Measurements from ENCODE around the gene RNASEL.

Gene RNASEL

DNA sequence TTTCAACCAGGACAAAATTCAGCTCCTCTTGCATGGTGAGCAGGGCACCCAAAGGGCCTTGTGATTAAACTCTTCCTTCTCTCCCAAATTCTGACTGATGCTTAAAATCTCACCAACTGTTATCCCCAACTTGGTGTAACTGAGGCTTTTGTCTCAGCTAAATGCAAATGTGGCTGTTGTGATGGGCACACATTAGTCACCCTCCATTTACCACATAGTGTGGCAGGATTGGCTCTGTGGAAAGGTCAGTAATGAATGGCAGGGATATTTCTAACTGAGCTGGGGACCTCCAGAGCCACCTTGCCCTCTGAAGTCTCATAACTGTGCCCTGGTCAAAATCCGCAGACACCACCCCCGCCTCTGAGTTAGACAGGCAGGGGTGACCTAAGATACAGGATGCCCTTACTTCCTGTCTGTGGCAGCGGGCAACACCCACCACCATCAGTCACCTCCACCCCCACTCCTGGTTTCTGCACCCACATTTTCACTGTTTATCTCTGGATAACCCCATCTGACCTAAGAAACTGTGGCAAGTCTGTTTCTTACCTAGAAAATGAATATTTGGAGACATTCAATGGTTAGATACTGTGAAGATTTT is 40.5 kb upstream of the RNASEL start:
- TF ChIP-seq FOXP2 (optimal IDR thresholded peaks at IDR 0.05; ENCODE audit: borderline replicate concordance, extremely low read depth, extremely low read length, insufficient read depth): no peak
- no peak for TF ChIP-seq SIN3A (IDR thresholded peaks at IDR 0.05; ENCODE audit: borderline replicate concordance, insufficient read depth, low read length)

DNA sequence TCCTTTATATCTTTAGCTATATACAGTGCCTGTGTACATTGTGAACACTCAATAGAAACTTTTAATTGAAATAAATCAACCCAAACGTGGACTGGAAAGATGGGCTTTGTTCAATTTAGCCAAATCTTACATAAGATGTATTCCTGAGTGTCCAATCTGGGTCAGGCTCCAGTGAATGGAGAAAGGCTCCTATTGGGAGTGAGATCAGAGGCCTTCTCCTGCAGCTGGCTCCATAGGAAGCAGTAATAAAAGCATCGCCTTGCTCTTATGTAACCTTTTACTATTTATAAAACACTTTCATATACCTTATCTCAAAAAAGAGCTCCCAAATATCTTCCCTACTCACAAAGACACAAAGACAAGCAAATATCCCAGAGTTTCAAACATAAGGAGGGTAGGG is 40.0 kb upstream of the RNASEL start:
- TF ChIP-seq TAF1 (IDR thresholded peaks at IDR 0.05; ENCODE audit: borderline replicate concordance, insufficient read depth, low read length) (no peak), SIN3A (IDR thresholded peaks at IDR 0.05; ENCODE audit: borderline replicate concordance, insufficient read depth, low read length) (no peak), FOXP2 (optimal IDR thresholded peaks at IDR 0.05; ENCODE audit: borderline replicate concordance, extremely low read depth, extremely low read length, insufficient read depth) (no peak), POLR2AphosphoS5 (IDR thresholded peaks at IDR 0.05; ENCODE audit: low read depth, low read length) (no peak)
- TF ChIP-seq, protein P1, sequence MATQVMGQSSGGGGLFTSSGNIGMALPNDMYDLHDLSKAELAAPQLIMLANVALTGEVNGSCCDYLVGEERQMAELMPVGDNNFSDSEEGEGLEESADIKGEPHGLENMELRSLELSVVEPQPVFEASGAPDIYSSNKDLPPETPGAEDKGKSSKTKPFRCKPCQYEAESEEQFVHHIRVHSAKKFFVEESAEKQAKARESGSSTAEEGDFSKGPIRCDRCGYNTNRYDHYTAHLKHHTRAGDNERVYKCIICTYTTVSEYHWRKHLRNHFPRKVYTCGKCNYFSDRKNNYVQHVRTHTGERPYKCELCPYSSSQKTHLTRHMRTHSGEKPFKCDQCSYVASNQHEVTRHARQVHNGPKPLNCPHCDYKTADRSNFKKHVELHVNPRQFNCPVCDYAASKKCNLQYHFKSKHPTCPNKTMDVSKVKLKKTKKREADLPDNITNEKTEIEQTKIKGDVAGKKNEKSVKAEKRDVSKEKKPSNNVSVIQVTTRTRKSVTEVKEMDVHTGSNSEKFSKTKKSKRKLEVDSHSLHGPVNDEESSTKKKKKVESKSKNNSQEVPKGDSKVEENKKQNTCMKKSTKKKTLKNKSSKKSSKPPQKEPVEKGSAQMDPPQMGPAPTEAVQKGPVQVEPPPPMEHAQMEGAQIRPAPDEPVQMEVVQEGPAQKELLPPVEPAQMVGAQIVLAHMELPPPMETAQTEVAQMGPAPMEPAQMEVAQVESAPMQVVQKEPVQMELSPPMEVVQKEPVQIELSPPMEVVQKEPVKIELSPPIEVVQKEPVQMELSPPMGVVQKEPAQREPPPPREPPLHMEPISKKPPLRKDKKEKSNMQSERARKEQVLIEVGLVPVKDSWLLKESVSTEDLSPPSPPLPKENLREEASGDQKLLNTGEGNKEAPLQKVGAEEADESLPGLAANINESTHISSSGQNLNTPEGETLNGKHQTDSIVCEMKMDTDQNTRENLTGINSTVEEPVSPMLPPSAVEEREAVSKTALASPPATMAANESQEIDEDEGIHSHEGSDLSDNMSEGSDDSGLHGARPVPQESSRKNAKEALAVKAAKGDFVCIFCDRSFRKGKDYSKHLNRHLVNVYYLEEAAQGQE (IDR thresholded peaks at IDR 0.05; ENCODE audit: insufficient read depth in 1 of 2, low read depth in 2 of 2, low read length in 2 of 2): no peak

DNA sequence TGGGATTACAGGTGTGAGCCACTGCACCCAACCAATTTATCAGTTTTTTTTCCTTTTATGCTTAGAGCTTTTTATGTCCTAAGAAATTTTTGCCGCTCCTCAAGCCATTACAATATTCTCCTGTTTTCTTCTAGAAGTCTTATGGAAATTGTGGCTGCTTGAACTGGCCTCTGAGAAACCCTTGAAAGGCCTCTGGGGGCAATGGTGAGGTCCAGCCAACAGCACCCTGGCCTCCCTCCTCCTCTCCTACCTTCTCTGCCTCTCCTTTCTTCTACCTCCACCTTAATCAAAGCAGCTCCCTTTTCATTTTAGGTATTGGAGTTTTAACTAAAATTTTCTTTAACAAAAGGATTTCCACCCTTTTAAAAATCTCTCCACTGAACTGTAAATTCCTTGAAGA is 39.6 kb upstream of the RNASEL start:
- no peak for TF ChIP-seq FOXP2 (optimal IDR thresholded peaks at IDR 0.05; ENCODE audit: borderline replicate concordance, extremely low read depth, extremely low read length, insufficient read depth)
- no peak for TF ChIP-seq POLR2AphosphoS5 (IDR thresholded peaks at IDR 0.05; ENCODE audit: low read depth, low read length)
- TF ChIP-seq SIN3A (IDR thresholded peaks at IDR 0.05; ENCODE audit: borderline replicate concordance, insufficient read depth, low read length): no peak
- TF ChIP-seq, protein P1 (IDR thresholded peaks at IDR 0.05; ENCODE audit: insufficient read depth in 1 of 2, low read depth in 2 of 2, low read length in 2 of 2): no peak
- no peak for TF ChIP-seq TAF1 (IDR thresholded peaks at IDR 0.05; ENCODE audit: borderline replicate concordance, insufficient read depth, low read length)

DNA sequence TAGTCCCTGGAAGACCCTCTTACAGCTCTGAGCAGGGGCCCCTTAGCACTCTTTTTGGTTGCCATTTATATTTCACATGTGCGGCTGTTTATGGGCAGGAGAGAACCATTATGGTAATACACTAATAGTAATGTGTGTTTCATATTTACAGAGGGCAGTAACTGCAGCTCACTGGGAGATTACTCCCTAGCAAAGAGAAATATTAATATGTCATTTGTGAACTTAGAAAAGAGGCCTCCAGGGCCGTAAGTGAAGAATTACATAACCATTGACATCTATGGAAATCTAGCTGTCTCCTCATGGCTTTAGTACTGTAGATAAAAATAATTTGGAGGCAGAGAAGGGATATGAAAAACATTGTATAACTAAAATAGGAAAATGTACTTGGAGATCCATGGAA is 38.6 kb upstream of the RNASEL start:
- TF ChIP-seq, protein P1 (IDR thresholded peaks at IDR 0.05; ENCODE audit: insufficient read depth in 1 of 2, low read depth in 2 of 2, low read length in 2 of 2): no peak
- no peak for TF ChIP-seq SIN3A (IDR thresholded peaks at IDR 0.05; ENCODE audit: borderline replicate concordance, insufficient read depth, low read length)
- no peak for TF ChIP-seq TAF1 (IDR thresholded peaks at IDR 0.05; ENCODE audit: borderline replicate concordance, insufficient read depth, low read length)
- TF ChIP-seq FOXP2 (optimal IDR thresholded peaks at IDR 0.05; ENCODE audit: borderline replicate concordance, extremely low read depth, extremely low read length, insufficient read depth): no peak
- TF ChIP-seq POLR2AphosphoS5 (IDR thresholded peaks at IDR 0.05; ENCODE audit: low read depth, low read length): no peak

DNA sequence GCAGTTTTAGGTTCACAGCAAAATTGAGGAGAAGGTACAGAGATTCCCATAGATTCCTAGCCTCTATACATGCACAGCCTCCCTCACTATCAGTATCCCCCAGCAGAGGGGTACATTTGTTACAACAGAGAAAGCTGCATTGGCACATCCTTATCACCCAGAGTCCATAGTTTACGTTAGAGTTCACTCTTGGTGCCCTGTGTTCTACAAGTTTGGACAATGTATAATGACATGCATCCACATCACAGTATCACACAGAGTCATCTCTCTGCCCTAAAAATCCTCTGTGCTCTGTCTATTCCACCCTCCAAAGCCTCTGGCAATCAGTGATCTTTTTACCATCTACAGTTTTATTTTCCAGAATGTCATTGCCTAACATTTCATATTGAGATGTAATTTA is 37.5 kb upstream of the RNASEL start:
- no peak for TF ChIP-seq SIN3A (IDR thresholded peaks at IDR 0.05; ENCODE audit: borderline replicate concordance, insufficient read depth, low read length)
- no peak for TF ChIP-seq FOXP2 (optimal IDR thresholded peaks at IDR 0.05; ENCODE audit: borderline replicate concordance, extremely low read depth, extremely low read length, insufficient read depth)
- no peak for TF ChIP-seq POLR2AphosphoS5 (IDR thresholded peaks at IDR 0.05; ENCODE audit: low read depth, low read length)
- TF ChIP-seq, protein P1 (IDR thresholded peaks at IDR 0.05; ENCODE audit: insufficient read depth in 1 of 2, low read depth in 2 of 2, low read length in 2 of 2): no peak
- no peak for TF ChIP-seq TAF1 (IDR thresholded peaks at IDR 0.05; ENCODE audit: borderline replicate concordance, insufficient read depth, low read length)
